GM23248 (cell line): ENCODE results near the gene LSM12. TPM values are rescaled to one million over a fixed set of nuclear protein-coding genes. Genes with fewer than 3 reads are reported as not detected.

Experiments
- DNase-seq: peaks from one replicate; pipeline ENCODE4 v3.0.0-alpha.2; 2015
- H2AFZ ChIP-seq: fragments of 200-600 bp; sonication (generic); 2 replicates; pipeline ENCODE4 v1.6.1; 2016; ENCODE audit warnings: antibody characterized with exemption
- H3F3A ChIP-seq: fragments of 200-600 bp; sonication (generic); 2 replicates; pipeline ENCODE4 v1.6.1; 2016; ENCODE audit warnings: mild to moderate bottlenecking, antibody characterized with exemption, mixed run types; ENCODE audit not compliant: insufficient read depth
- H3K27ac ChIP-seq: fragments of 200-600 bp; sonication (generic); 2 replicates; pipeline ENCODE4 v1.5.1; 2016; ENCODE audit warnings: mild to moderate bottlenecking
- H3K27me3 ChIP-seq: fragments of 200-600 bp; sonication (generic); replicated peaks from 2 replicates; pipeline ENCODE4 v1.6.1; 2016; ENCODE audit warnings: mild to moderate bottlenecking; ENCODE audit not compliant: insufficient read depth
- H3K36me3 ChIP-seq: fragments of 200-600 bp; sonication (generic); 2 replicates; pipeline ENCODE4 v1.6.1; 2016; ENCODE audit warnings: low read depth, mild to moderate bottlenecking
- H3K4me1 ChIP-seq: fragments of 200-600 bp; sonication (generic); 2 replicates; pipeline ENCODE4 v1.6.1; 2016; ENCODE audit warnings: mild to moderate bottlenecking; ENCODE audit not compliant: insufficient read depth
- H3K4me2 ChIP-seq: fragments of 200-600 bp; sonication (generic); one replicate; pipeline ENCODE4 v1.6.1; 2016; ENCODE audit warnings: mild to moderate bottlenecking; ENCODE audit not compliant: unreplicated experiment
- H3K4me3 ChIP-seq: fragments of 200-600 bp; sonication (generic); 2 replicates; pipeline ENCODE4 v1.5.1; 2016; ENCODE audit warnings: mild to moderate bottlenecking
- H3K79me2 ChIP-seq: fragments of 200-600 bp; sonication (generic); 2 replicates; pipeline ENCODE4 v1.6.1; 2016; ENCODE audit warnings: mild to moderate bottlenecking; ENCODE audit not compliant: insufficient read depth
- H3K9ac ChIP-seq: fragments of 200-600 bp; sonication (generic); 2 replicates; pipeline ENCODE4 v1.6.1; 2016; ENCODE audit warnings: mild to moderate bottlenecking
- H3K9me2 ChIP-seq: fragments of 200-600 bp; sonication (generic); 2 replicates; pipeline ENCODE4 v1.6.1; 2016; ENCODE audit warnings: mixed run types, mild to moderate bottlenecking, moderate library complexity; ENCODE audit not compliant: insufficient read depth
- H3K9me3 ChIP-seq: fragments of 200-600 bp; sonication (generic); one replicate; pipeline ENCODE4 v1.6.1; 2017; ENCODE audit warnings: low read depth
- H4K20me1 ChIP-seq: fragments of 200-600 bp; sonication (generic); 2 replicates; pipeline ENCODE4 v1.6.0; 2016; ENCODE audit not compliant: insufficient read depth
- EZH2 ChIP-seq: fragments of 200-600 bp; sonication (generic); IDR thresholded peaks from 2 replicates; pipeline ENCODE4 v1.6.1; 2018; ENCODE audit warnings: antibody characterized with exemption, mild to moderate bottlenecking; ENCODE audit not compliant: insufficient read depth, poor library complexity, severe bottlenecking
- EZH2phosphoT487 ChIP-seq: fragments of 200-600 bp; sonication (generic); IDR thresholded peaks from 2 replicates; pipeline ENCODE4 v1.6.1; 2018; ENCODE audit warnings: antibody characterized with exemption, moderate library complexity, mild to moderate bottlenecking, low read depth; ENCODE audit not compliant: insufficient read depth
- WGBS, 2 experiments: methylation state at CpG; one replicate each; pipeline ENCODE4 v1.1.6; 2015 to 2017; ENCODE audit warnings: low lambda C conversion rate in 2 of 2, low coverage in 1 of 2; ENCODE audit errors: missing lambda C conversion rate in 2 of 2; 5-methylcytosine and 5-hydroxymethylcytosine counted together
- in situ Hi-C: fragments of 300-500 bp; cut with MboI; formaldehyde crosslinking; loops from 2 replicates; pipeline ENCODE4 v1.15.0; 2020
- polyA plus RNA-seq: library from polyadenylated mRNA; unstranded; fragments of >200 nt; fragmentation: Nextera tagmentation; extraction: Ambion mirVana; gene quantifications from 2 replicates; pipeline ENCODE4 v1.2.1, GENCODE V29; 2016
- total RNA-seq: library from RNA; depleted of rRNA; stranded (reverse); fragments of >200 nt; shearing (Covaris generic); gene quantifications from 2 replicates; pipeline ENCODE4 v1.2.3, GENCODE V29; 2014

Gene LSM12
- total and polyA plus RNA-seq, 2 experiments from 2014 or later, result 36.1 to 122 TPM

GRCh38 chr17:43992641-43993040 is 73.8 kb downstream of the LSM12 start:
- Histone ChIP-seq H3K9me3 (no peaks in the 10 kb centered on the region), H3K9me2 (no peaks in the 10 kb centered on the region), H3K4me3 (no peak overlapping the region), H3K79me2 (no peaks in the 10 kb centered on the region), H3K27ac (no peak overlapping the region), H3F3A (no peaks in the 10 kb centered on the region), H3K27me3 (no peaks in the 10 kb centered on the region), H3K4me2 (no peak overlapping the region), H3K9ac (no peak overlapping the region), H3K4me1 (no peaks in the 10 kb centered on the region), H3K36me3 (no peaks in the 10 kb centered on the region), H4K20me1 (no peaks in the 10 kb centered on the region), H2AFZ (no peak overlapping the region)
- in situ Hi-C loops, result no loop called here
- no peak for DNase-seq
- WGBS, 2 experiments, result 93% methylated on average over 14 of the region's 14 CpGs
- TF ChIP-seq EZH2phosphoT487 (no peak), EZH2 (no peak)

- Histone ChIP-seq H3K36me3 (no peaks in the 10 kb centered on the region), H3K9me3 (no peaks in the 10 kb centered on the region), H4K20me1 (no peaks in the 10 kb centered on the region), H3F3A (no peaks in the 10 kb centered on the region), H3K4me2 (no peak overlapping the region), H2AFZ (no peak overlapping the region), H3K9ac (no peak overlapping the region), H3K27ac (no peak overlapping the region), H3K27me3 (peaks cover 26% of the 10 kb centered on the region), H3K79me2 (no peaks in the 10 kb centered on the region), H3K4me3 (no peak overlapping the region), H3K4me1 (no peaks in the 10 kb centered on the region), H3K9me2 (no peaks in the 10 kb centered on the region)
- in situ Hi-C loops, result no loop called here
- TF ChIP-seq EZH2 (no peak), EZH2phosphoT487 (no peak)
- DNase-seq, result no peak
- 34 to 43% methylated on average over 9 of the region's 9 CpGs for WGBS, 2 experiments
These were observed 78.2 kb downstream of the LSM12 start for GRCh38 chr17:43988301-43988700.

GRCh38 chr17:43987131-43988021 is 79.1 kb downstream of the LSM12 start:
- DNase-seq, result no peak
- in situ Hi-C loops, result no loop called here
- Histone ChIP-seq H3K36me3 (no peaks in the 10 kb centered on the region), H3K9me3 (no peaks in the 10 kb centered on the region), H3K79me2 (no peaks in the 10 kb centered on the region), H3K9me2 (no peaks in the 10 kb centered on the region), H3K4me1 (no peaks in the 10 kb centered on the region), H2AFZ (no peak overlapping the region), H3K27me3 (peaks cover 34% of the 10 kb centered on the region), H3K4me2 (no peak overlapping the region), H4K20me1 (no peaks in the 10 kb centered on the region), H3K4me3 (no peak overlapping the region), H3K9ac (no peak overlapping the region), H3F3A (no peaks in the 10 kb centered on the region), H3K27ac (no peak overlapping the region)
- 68 to 70% methylated on average over 12 of the region's 12 CpGs for WGBS, 2 experiments
- TF ChIP-seq EZH2phosphoT487, result no peak
- TF ChIP-seq EZH2, result no peak

GRCh38 chr17:43986225-43986981 is 80.1 kb downstream of the LSM12 start:
- WGBS, 2 experiments, result 88 to 91% methylated on average over 6 to 7 of the region's 7 CpGs
- H3K9ac ChIP-seq, result no peak overlapping the region
- no peak for DNase-seq
- H3K79me2 ChIP-seq, result no peaks in the 10 kb centered on the region
- no peaks in the 10 kb centered on the region for H3K36me3 ChIP-seq
- H4K20me1 ChIP-seq, result no peaks in the 10 kb centered on the region
- no peak overlapping the region for H2AFZ ChIP-seq
- TF ChIP-seq EZH2phosphoT487 (no peak), EZH2 (no peak)
- H3K27me3 ChIP-seq, result peaks cover 44% of the 10 kb centered on the region
- no peak overlapping the region for H3K4me3 ChIP-seq
- H3K27ac ChIP-seq, result no peak overlapping the region
- H3K9me3 ChIP-seq, result no peaks in the 10 kb centered on the region
- in situ Hi-C loops, result no loop called here
- H3K9me2 ChIP-seq, result no peaks in the 10 kb centered on the region
- no peak overlapping the region for H3K4me2 ChIP-seq
- no peaks in the 10 kb centered on the region for H3F3A ChIP-seq
- H3K4me1 ChIP-seq, result no peaks in the 10 kb centered on the region
